ENCODE data around the gene MST1R.

The MST1R gene

DNA sequence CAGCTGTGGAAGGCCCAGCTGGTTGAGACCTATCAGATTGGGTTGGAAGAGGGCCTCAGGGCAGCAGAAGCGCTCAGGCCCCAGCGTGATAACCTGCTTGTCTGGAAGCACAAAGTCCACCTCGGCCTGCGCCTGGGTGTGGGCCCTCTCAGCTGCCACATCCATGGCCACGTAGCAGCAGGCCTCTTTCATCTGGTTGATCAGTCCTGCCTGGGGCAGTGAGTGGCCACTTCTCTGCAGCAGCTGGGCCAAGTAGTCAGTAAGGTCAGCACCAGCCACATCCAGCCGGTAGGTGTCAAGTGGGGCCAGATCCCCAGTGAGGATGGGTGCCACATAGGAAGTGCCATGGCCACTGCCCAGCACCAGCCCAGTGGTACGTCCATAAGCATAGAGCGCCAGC is 30.1 kb downstream of the MST1R start:
- no peak for DNase-seq

DNA sequence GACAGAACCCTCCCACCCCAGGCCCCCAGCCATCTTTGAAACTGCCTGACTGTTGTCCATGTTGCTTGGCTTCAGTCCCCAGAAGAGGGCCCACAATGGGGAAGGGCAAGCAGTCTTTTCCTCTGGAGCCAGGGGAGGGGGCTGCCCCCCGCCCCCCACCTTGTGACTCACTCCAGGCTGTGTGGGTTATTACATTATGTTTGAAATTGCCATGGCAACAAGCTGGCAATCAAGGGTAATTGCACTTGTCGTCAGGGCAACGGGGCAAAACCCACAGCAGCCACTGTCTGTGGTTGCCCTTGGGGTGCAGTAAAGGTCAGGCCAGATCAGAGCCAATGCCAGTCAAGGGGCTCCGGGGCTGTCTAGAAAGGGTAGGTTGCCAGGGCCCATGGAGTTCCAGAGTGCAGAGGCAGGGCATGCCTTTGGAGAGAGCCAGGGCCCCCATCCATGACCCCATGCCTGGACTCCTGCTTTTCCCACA is 30.8 kb downstream of the MST1R start:
- no peak for DNase-seq

DNA sequence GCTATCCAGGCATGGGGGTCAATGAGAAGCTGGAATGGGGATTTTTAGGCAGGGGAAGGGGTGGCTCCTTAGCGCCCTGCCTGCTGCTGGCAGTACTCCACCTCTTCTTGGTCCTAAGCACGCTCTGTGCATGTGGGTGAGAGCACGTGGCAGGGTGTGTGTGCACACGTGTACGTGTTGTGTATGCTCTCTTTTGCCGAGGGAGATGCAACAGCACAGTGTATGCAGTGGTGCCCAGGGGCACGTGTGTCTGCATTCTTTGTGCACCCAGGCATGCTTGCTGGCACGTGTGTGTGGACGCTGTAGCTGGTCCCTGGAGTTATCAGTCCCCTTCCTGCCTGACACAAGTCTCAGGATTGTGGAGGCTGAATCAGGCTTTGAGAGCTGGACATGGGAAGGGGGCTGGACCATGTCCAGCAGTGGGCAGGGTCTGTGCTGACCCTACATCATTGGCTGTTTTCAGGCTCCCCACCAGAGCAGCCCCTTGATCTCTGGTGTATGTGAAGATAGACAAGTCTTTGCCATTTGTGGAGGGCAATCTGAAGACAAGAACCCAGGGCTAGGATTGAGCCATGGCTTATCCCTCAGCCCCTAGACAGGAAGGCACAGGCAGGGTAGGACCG is 32.0 kb downstream of the MST1R start:
- no peak for DNase-seq

DNA sequence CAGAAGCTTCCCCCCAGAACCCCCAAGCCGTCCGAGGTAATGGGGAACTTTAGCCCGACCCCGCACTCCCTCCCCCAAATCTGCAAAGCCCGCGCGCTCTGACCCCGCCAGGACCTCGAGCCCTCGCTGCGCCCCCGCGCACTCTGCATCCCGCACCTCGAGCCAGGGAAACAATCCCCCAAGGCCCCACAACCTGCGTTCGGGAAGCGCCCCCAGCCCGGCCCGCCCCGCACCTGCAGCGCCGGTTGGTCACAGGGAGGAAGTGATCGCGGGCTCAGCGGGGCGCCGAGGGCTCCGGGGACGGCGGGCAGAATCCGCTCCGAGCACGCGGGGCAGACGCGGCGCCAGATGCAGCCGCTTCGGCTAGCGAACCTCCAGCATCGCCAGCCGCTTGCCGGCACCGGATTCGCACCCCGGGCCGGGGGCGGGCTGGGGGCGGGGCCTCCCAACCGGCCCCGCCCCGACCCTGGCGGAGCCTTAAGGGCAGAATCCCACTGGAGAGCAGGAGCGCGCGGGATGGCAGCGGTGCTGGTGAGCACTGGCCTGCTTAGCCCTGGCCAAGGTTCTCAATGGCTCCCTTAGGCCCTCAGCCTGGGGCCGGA is 34.0 kb downstream of the MST1R start, which contains the start of gene CAMKV:
Gene CAMKV (minus strand): TSS at position 382 of the 602 bp plus-strand sequence. CDS start 7,518 bp downstream, outside the sequence.
- DNase-seq = no peak

DNA sequence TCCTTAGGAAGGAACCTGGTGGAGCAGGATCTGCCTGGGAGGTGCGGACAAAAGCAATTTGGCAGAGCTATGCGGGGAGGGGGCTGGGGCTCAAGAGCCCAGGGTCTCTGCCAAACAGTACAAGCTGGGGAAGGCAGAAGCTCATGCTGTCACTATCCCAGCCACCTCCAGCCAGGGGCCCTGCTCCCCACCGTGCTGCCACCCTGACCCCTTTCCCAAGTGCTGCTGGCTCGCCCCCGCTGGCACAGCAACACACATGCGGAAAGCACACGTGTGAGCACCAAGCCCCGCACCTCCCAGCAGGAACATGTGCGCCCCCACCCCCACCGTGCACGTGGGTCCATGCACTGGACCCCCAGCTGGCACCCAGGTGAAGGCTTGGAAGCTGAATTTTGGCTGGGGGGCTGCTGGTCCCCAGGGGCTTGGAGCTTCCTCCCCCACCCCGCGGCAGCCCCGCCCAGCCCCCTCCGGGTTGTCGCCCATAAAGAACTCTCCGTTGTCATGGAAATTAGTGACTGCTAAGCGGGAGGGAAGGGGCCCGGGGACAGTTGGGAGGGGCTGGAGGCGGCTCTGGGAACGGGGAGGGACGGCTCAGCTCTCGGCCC is 34.7 kb downstream of the MST1R start:
- DNase-seq = no peak

DNA sequence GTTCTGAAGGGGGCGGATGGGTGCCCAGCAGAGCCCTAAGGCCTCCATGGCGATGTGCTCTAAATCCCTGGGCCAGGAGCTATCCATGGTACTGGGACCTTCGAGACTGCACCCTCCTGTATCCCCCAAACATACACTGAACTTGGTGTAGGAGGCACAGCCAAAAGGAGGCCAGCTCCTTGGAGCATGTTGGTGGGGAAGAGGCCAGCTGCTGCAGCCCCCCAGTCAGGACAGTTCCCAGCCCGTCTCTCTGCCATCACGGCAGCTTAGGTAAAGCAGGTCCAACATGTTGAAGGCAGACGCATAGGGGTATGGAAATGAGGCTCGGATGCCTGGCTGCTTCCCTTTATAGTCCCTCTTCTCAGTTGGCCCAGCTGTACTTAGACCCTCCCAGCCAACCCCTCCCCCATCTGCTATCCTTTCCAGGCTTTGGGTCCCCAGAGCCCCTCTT is 35.8 kb downstream of the MST1R start:
- no peak for DNase-seq

DNA sequence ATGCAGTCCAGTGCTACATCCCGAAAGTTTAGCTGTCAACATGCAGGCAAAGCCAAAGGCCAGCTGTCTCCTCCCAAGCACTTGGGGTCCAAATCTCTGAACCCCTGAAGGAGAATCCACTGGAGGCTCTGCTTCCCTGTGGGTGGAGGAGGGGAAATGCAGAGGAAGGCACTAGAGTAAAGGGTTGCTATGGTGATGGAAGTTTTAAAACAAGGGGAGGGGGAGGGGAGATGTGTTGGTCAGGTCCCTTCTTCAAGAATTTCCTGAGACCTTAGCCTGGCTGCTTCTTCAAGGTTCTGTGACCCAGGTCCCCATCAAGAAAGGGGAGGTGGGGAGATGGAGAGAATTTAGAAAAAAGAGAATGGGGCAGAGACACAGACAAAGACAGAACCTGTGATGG is 36.3 kb downstream of the MST1R start:
- no peak for DNase-seq

DNA sequence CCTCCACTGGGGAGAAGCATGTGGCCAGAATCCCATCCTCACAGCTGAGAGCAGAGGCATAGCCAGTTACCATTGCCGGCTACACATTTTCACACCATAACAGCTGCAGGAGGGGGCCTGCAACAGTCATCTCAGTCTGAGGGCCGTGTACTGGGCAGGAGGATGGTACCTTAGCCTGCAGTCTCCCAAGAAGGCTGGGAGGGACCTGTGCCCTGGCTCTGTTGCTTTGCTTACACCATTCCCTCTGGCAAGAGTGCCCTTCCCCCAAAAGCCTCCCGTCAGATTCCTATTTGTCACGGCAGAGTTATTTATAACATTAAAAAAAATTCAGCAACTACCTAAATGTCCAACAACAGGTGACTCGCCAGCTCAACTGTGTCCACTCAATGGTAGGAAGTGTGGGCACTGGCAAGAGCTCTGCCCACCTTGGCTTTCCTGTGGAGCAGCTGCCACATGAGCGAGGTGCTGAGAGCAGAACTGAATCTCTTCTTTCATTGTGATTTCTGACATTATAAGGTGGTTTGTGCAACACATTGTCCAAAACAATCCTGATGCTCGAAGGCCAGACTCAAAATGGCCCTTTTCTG is 38.4 kb downstream of the MST1R start:
- DNase-seq = no peak

DNA sequence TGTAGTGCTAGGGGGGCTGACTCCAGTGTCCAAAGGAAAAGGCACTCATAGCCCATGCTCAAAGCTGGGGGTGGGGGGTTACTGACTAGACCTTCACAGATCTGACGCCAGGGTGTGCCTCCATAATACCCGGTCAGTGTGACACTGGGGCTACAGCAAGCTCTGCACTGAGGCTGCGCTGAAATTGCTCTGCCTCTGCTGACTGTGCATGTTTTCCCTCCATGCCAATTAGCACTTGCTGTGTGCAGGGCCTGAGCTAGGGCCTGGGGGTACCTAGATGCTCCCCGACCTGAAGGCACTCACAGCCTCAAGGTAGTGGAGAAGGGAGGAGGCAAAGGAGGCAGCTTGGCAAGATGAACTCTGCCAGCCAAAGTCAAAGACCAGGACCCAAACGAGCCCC is 39.2 kb downstream of the MST1R start:
- no peak for DNase-seq

DNA sequence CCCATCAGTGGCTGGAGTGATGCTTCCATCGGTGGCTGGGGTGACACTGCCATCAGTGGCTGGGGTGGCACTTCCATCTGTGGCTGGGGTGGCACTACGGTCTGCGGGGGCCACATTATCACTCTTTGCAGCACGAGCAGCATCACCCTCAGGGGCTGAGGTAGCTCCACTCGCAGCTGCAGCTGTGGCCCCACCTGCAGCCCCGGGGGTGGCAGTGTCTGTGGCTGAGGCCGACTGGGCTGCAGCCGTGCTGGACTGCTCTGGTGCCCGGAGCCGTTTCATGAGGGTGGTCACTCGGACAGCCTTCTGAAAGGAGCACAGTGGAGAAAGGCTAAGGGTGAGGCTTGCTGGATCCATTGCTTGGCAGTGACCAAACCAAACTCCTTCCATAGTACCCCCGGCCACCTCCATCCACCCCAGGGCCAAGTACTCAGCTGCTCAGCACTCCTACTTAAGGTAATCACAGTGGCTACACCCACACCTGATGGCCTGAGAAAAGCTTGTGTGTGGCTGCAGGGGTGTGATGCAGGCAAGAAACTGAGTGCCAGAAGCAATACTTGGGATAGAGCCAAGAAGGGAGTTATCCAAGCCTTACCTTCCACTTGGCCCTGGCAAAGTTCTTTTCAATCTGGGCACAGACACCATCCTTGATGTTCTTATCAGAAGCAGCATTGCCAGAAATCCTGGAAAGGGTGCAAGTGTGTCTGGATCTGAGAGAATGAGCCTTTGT is 43.9 kb downstream of the MST1R start:
- no peak for DNase-seq

DNA sequence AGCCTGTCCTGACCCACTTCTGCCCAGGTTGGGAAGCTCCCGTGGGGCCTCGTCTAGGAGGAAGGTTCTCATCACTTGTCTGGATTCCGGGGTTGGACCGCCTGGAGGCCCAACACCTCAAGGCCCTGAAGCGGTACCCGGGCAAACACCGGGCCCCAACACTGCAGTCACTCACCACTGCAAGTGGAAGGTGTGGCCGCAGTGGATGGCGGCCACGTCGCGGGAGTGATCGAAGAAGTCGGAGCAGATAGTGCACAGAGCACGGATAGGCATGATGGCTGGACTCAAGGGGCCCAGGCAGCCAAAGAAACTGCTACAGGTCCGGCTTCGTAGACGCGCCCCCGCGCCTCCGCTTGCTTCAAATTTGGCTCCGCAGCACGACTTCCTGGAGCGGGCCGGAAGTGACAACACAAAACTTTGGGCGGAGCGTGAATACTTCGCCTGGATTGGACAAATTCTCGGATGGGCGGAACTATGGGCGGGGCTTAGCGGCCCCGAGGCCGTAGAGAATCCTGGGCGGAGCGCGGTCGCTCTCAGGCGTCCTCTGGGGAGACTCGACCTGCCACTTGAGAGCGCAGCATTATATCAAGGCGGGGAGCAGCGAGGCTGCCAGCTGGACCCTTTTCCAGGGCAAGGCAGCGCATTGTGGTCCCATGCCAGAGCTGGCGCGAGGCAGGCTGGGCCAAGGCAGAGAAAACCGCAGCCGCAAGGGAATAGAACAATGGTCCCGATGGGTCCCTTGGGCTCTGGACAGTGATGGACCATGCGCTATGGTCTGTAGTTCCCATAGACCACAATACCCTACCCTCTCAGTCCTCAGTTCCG is 47.3 kb downstream of the MST1R start, which contains the start of gene TRAIP:
Gene TRAIP (minus strand): TSS at position 384 of the 825 bp plus-strand sequence. CDS start 111 bp downstream, at position 273.
- no peak for DNase-seq

DNA sequence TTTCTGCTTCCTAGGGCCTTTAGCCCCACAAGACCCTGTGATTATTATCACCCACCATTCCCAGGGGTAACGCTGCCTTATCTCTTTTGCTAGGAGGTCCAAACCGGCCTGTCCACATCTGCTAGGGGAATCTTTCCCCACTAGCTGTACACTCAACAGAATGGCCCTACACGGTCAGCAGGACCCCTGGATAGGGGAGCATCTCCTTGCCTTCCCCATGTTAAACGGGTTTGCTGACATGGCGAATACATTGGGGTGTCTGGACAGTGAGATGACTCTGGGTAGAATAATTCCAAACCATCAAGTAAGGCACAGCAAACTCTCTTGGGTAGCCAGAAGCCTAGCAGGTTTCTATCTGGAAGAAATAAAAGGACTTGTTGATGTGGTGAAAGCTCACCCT is 48.0 kb downstream of the MST1R start:
- no peak for DNase-seq

DNA sequence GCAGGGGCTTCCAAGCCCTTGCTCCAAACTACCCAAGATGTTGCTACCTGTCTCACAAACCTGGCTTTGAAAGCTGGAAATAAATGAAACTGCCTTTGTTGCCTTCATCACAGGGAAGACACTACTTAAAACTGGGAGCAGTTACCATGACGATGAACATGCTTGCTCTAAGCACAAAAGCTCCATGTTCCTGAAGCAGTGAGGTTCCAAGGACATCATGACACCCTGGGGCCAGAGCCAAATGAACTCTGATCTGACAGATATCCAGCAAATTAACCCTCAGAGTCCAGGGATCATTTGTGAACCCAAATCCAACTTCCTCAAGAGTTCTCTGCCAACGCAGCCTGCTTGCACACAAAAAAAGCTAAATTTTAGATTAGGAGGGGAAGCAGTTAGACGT is 58.0 kb downstream of the MST1R start:
- DNase-seq = no peak

DNA sequence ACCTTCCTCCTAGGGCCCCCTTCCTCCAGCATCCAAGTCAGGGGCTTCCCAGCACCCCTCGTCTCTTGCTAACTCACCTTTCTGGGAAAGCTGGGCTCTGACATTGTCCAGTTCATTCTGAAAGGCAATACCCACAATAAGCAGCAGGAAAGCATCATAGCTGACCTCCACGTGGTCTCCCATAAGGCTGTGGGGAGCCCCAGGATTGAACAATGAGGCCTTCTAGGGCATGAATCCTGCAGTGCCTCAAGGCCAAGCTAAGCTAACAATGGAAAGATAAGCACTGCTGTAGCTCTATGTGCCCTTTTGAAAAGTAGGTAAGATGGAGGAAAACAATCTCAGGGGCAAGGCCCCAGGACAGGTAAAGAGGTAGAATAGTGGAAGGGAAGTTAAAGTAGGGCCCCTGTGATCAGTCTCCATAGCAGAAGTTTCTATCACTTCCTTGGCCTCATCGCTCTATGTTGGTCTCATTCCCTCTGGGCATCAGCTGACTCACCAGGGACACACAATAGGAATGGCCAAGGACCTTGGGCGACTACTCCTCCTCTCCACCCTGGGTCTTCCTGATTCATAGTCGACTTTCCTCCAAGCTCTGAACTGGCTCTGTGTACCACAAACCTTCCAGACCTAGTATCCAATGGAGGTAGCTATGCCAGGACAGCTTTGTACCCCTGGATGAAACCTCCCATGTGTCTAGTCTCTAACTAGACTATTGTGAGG is 59.0 kb downstream of the MST1R start:
- DNase-seq = no peak

DNA sequence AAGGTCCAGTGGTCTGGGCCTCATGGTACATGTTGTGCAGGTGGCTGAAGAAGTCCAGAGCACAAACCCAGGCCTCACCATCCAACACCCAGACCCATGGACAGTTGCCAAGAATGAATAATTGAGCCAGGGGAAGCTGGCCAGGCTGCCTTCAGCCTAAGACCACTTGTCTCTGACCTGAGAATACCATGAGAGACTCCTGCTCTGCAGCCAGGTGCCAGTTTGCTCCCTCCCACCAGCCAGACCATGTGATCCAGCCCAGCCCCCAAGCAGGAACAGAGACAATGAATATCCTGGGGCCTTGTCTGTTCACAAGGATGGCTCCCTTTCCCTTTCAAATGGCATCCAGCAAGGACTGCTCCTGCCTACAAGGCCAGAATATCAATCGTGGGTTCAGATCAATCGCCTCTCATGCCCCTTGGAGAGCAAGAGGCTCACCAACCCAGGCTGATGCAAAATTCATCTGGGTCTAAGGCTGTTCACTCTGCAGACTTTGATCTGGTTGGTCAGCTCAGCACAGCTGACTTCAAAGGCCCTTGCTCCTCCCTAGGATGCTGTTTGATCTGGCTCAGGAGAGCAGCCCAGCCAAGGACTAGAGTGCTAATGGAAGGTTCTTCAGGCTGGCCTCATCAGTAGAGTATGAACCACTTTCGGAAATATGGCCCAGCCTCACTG is 60.7 kb downstream of the MST1R start:
- DNase-seq = no peak

DNA sequence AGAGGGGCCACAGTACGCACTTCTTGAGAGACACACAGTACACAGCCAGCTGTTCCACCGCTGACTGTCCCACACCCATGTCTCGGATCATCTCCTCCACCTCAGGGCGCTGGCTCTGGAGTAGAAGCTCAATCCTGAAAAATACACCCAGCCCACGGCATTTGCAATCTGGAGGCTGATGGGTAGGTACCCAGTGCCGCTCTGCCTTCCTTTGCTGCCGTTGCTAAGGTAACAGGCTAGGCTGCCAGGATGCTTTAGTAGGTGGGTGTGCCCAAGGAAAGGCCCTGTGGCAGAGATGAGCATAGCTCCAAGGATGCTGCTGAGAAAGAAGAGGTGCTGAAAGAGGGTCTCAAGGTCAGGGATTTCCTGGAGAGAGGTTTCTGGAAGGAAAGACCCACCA is 61.9 kb downstream of the MST1R start:
- DNase-seq = no peak

DNA sequence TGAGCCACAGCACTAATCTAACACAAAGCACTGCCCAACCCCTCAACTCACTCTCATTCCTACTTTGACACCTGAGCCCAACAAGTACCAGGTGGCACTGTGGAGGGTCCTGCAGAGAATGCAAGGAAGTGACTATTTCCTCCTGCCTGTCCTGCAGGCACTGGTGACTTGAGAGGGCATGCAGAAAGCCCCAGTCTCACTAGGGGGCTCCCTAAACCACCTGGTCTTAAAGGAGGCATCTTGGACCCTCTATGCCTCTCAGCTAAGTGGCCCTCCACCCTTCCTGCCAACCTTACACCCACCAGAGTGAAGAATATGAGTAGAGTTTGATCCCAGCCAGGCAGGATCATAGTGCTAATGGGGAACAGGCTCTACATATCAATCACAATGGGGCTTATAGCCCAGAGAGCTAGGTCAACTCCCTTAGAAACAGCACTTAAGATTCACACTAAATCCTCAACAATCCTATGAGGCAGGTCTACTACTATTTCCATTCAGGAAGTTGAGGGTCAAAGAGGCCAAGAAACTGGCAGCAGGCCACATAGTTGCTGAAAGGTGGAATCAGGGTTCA is 62.5 kb downstream of the MST1R start:
- DNase-seq = no peak

DNA sequence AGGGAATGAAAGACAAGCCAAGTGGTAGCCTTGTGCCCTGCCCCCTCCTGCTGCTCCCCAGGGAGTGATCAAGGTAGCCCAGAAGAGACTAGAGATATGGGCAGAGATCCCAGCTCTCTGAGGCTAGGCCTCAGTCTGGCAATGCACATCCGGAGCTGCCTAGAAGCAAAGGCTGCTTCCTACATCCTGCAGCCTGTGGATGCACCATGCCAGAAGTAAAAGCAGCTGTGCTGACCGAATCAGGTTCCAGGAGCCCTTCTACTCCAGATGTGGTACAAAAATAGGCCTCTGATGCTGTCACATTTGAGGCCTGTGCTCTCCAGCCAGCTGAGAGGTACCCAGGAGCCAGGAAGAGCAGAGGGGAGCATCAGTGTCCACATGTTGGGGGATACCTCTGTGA is 63.3 kb downstream of the MST1R start:
- no peak for DNase-seq

DNA sequence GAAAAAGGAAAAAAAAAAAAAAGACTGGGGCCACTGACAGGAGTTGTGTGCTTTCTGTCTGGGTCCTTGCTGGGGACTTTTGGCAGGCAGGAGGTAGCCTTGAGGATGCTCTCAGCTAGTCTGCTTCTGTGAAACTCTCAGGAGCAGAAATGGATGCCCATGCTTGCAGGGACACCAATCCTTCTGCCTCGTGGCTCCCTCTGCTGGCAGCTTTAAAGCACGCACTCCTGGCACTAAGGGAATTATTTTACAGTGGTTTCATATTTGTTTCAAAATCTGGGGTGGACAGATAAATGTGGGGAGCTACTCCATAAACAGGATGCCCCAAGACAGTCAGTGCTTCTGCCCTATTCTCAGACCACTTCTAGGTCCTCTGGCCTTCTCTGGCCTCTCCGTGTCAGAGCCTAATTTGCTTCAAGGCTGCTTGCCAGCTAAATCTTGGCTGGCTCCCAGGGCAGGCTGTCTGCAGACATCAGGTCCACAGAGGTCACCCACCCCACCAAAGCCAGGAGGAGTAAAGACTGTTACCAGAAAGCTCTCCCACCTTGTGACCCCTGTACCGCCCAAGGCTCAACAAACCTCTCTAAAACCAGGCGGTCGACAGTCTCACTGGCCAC is 64.4 kb downstream of the MST1R start:
- no peak for DNase-seq

Measured in cortex of kidney (tissue), 1 donor.